B cell (primary cell): ENCODE data around the gene RHOBTB1. TPM values are rescaled to one million over a fixed set of nuclear protein-coding genes. Genes with fewer than 3 reads are reported as not detected.

Experiments used
- ATAC-seq: fragments of 200-7000 bp; cut with Tn5 transposase; one replicate; pipeline ENCODE4 v1.10.0; 2021; ENCODE audit warnings: low read depth, mild to moderate bottlenecking, moderate number of reproducible peaks, moderate library complexity
- CTCF ChIA-PET: fragments of 350-600 bp; sonication (Branson Sonifier 250); formaldehyde crosslinking; loops from one replicate; lab custom pipeline; 2021; ENCODE audit warnings: antibody characterized with exemption, inconsistent platforms; lab: Charles Lee
- POLR2A ChIA-PET: fragments of 350-600 bp; sonication (Branson Sonifier 250); formaldehyde crosslinking; loops from one replicate; lab custom pipeline; 2021; ENCODE audit warnings: antibody characterized with exemption; lab: Charles Lee
- DNase-seq: peaks from one replicate; pipeline ENCODE4 v3.0.0; 2013
- H2AFZ ChIP-seq: 2 replicates; pipeline ENCODE4 v1.6.1; 2012; ENCODE audit warnings: mild to moderate bottlenecking, low read depth, low read length; ENCODE audit not compliant: insufficient read depth, poor library complexity, severe bottlenecking
- H3K27ac ChIP-seq, 2 donors: 1 replicate in 1 of 2; 2 replicates in 1 of 2; pipeline ENCODE4 v1.5.1; 2012 to 2013; ENCODE audit warnings: low read length in 2 of 2, mild to moderate bottlenecking in 2 of 2, moderate library complexity in 1 of 2
- H3K27me3 ChIP-seq, 4 experiments: fragments of 200-600 bp in 1 of 4; sonication (generic) in 1 of 4; replicated peaks in 1 of 4; 1 replicate in 2 of 4; 2 replicates in 2 of 4; pipeline versions ENCODE4 v1.6.1 to v1.7.0; 2013 to 2016; ENCODE audit warnings: low read length in 3 of 4, mild to moderate bottlenecking in 2 of 4, mixed read lengths in 1 of 4, moderate library complexity in 1 of 4; ENCODE audit not compliant: insufficient read depth in 4 of 4, control insufficient read depth in 3 of 4; ENCODE audit errors: control extremely low read depth in 1 of 4
- H3K36me3 ChIP-seq, 2 experiments: replicated peaks in 1 of 2; 1 replicate in 1 of 2; 2 replicates in 1 of 2; pipeline versions ENCODE4 v1.6.1 to v1.7.1; 2013; ENCODE audit warnings: low read length in 1 of 2; ENCODE audit not compliant: insufficient read depth in 2 of 2, control insufficient read depth in 1 of 2; ENCODE audit errors: control extremely low read depth in 1 of 2, extremely low read depth in 1 of 2
- H3K4me1 ChIP-seq, 2 donors: fragments of 200-600 bp in 1 of 2; sonication (generic) in 1 of 2; 1 replicate in 1 of 2; 2 replicates in 1 of 2; pipeline versions ENCODE4 v1.5.1 to v1.6.1; 2013 to 2017; ENCODE audit warnings: low read length in 2 of 2; ENCODE audit not compliant: control insufficient read depth in 2 of 2, insufficient read depth in 2 of 2
- H3K4me2 ChIP-seq: replicated peaks from 2 replicates; pipeline ENCODE3; 2012; ENCODE audit warnings: mild to moderate bottlenecking, low read depth, low read length; ENCODE audit not compliant: poor library complexity, severe bottlenecking
- H3K4me3 ChIP-seq, 5 experiments: fragments of 200-600 bp in 1 of 5; sonication (generic) in 1 of 5; 1 replicate in 3 of 5; 2 replicates in 2 of 5; pipeline versions ENCODE4 v1.5.1 to v1.7.0; 2011 to 2016; ENCODE audit warnings: low read length in 4 of 5, mild to moderate bottlenecking in 4 of 5, low read depth in 2 of 5, control low read depth in 1 of 5, moderate library complexity in 1 of 5; ENCODE audit not compliant: insufficient read depth in 1 of 5; ENCODE audit errors: control extremely low read depth in 1 of 5, extremely low read depth in 1 of 5
- H3K79me2 ChIP-seq: fragments of 200-600 bp; sonication (generic); one replicate; pipeline ENCODE4 v1.6.0; 2016; ENCODE audit warnings: low read length; ENCODE audit not compliant: control insufficient read depth, insufficient read depth
- H3K9ac ChIP-seq: fragments of 200-600 bp; sonication (generic); 2 replicates; pipeline ENCODE4 v1.6.1; 2017; ENCODE audit warnings: mild to moderate bottlenecking, low read length, moderate library complexity
- H3K9me3 ChIP-seq, 3 donors: one replicate each; pipeline versions ENCODE4 v1.6.1 to v1.7.1; 2013; ENCODE audit warnings: low read length in 2 of 3; ENCODE audit not compliant: control insufficient read depth in 2 of 3, insufficient read depth in 1 of 3; ENCODE audit errors: control extremely low read depth in 1 of 3
- H4K20me1 ChIP-seq: 2 replicates; pipeline ENCODE4 v1.6.0; 2012; ENCODE audit warnings: mild to moderate bottlenecking, low read length; ENCODE audit not compliant: insufficient read depth, control insufficient read depth, poor library complexity, severe bottlenecking
- H3K27ac Mint-ChIP-seq: one replicate; pipeline ENCODE4 v1.8.0; 2021; ENCODE audit warnings: mixed read lengths
- H3K27me3 Mint-ChIP-seq: one replicate; pipeline ENCODE4 v1.8.0; 2021; ENCODE audit warnings: mixed read lengths
- H3K4me1 Mint-ChIP-seq: one replicate; pipeline ENCODE4 v1.8.0; 2021; ENCODE audit warnings: mixed read lengths
- H3K4me3 Mint-ChIP-seq: one replicate; pipeline ENCODE4 v1.8.0; 2021; ENCODE audit warnings: mixed read lengths
- H3K9me3 Mint-ChIP-seq: one replicate; pipeline ENCODE4 v1.8.0; 2022; ENCODE audit warnings: mixed read lengths; ENCODE audit not compliant: insufficient read depth
- CTCF ChIP-seq: fragments of 200-600 bp; IDR thresholded peaks from one replicate; pipeline ENCODE4 v1.8.0; 2022; ENCODE audit warnings: antibody characterized with exemption, mild to moderate bottlenecking
- EZH2 ChIP-seq: IDR thresholded peaks from 2 replicates; pipeline ENCODE4 v1.6.1; 2012; ENCODE audit warnings: borderline replicate concordance, low read depth, mild to moderate bottlenecking, moderate library complexity, low read length; ENCODE audit not compliant: insufficient read depth, poor library complexity, severe bottlenecking
- WGBS: methylation state at CpG from one replicate; pipeline ENCODE4 v1.1.5; 2013; ENCODE audit warnings: missing lambda C conversion rate; ENCODE audit not compliant: insufficient coverage; 5-methylcytosine and 5-hydroxymethylcytosine counted together
- intact Hi-C: fragments of 100-400 bp; cut with micrococcal nuclease; formaldehyde crosslinking; loops from one replicate; pipeline ENCODE4 v1.10.0; 2022
- polyA plus RNA-seq: library from polyadenylated mRNA; depleted of rRNA; stranded (reverse); fragments of >200 nt; gene quantifications from 2 replicates; pipeline ENCODE4 v1.2.3, GENCODE V29; 2012
- total RNA-seq, 2 donors: library from RNA; stranded (reverse); fragments of 120-200 nt in 1 of 2; gene quantifications; 1 replicate in 1 of 2; 2 replicates in 1 of 2; pipeline versions ENCODE4 v1.2.3 to v1.2.4, GENCODE V29; 2013 to 2022

Gene RHOBTB1
- total and polyA plus RNA-seq, 2 donors (not counting 1 experiment from before 2014, with no cell fraction given) = 0.07 to 0.60 TPM

- Histone ChIP-seq H4K20me1 (no peaks in the 10 kb centered on the region), H3K79me2 (no peaks in the 10 kb centered on the region), H3K27me3 (peaks cover 0 to 2% (median 0%) of the 10 kb centered on the region in 4 experiments), H3K4me3 (no peak overlapping the region), H3K4me1 (no peaks in the 10 kb centered on the region), H3K4me2 (no peak overlapping the region), H3K9ac (no peak overlapping the region), H2AFZ (no peak overlapping the region), H3K27ac (no peak overlapping the region), H3K9me3 (no peaks in the 10 kb centered on the region), H3K36me3 (no peaks in the 10 kb centered on the region)
- POLR2A ChIA-PET = no interaction called here
- H3K27me3 Mint-ChIP-seq = peaks cover 19% of the 10 kb centered on the region
- H3K4me3 Mint-ChIP-seq = no peak overlapping the region
- TF ChIP-seq EZH2 = no peak
- TF ChIP-seq CTCF = no peak
- WGBS = 41% methylated on average over 3 of the region's 7 CpGs
- no peaks in the 10 kb centered on the region for H3K4me1 Mint-ChIP-seq
- DNase-seq = no peak
- intact Hi-C loops = no loop called here
- H3K27ac Mint-ChIP-seq = no peak overlapping the region
- no peak for ATAC-seq
- CTCF ChIA-PET = interaction anchor here (1.7 kb wide), 1 partner anchor 9 kb away, joined by 4 read pairs; no protein-coding TSS in a partner anchor
- no peaks in the 10 kb centered on the region for H3K9me3 Mint-ChIP-seq
Measured at GRCh38 chr10:60978287-60979115, 34.5 kb upstream of the RHOBTB1 start.
